Urinary bladder (tissue), 4 donors: Measurements from ENCODE around the gene KIF18B. TPM values are rescaled to one million over a fixed set of nuclear protein-coding genes. Genes with fewer than 3 reads are reported as not detected.
A peak's percentile ranks its signal among the peaks of the same experiment; 100 is the strongest.

Source experiments
- DNase-seq: peaks from one replicate; pipeline ENCODE4 v3.0.0-alpha.2; 2015; ENCODE audit errors: extremely low spot score
- H3K27ac ChIP-seq: one replicate; pipeline ENCODE4 v1.5.1; 2013; ENCODE audit warnings: low read depth, mild to moderate bottlenecking, moderate library complexity
- H3K36me3 ChIP-seq: one replicate; pipeline ENCODE4 v1.6.1; 2013; ENCODE audit warnings: mild to moderate bottlenecking, moderate library complexity; ENCODE audit not compliant: insufficient read depth
- H3K4me1 ChIP-seq: one replicate; pipeline ENCODE4 v1.6.1; 2013; ENCODE audit warnings: mild to moderate bottlenecking, moderate library complexity; ENCODE audit not compliant: insufficient read depth
- H3K4me3 ChIP-seq: one replicate; pipeline ENCODE4 v1.5.1; 2013; ENCODE audit warnings: low read depth, low read length
- WGBS: extraction: QIAGEN DNeasy Blood & Tissue Kit; methylation state at CpG from one replicate; pipeline ENCODE4 v1.1.7; 2013; 5-methylcytosine and 5-hydroxymethylcytosine counted together
- polyA plus RNA-seq: library from polyadenylated mRNA; stranded (reverse); fragments of 200-250 nt; gene quantifications from one replicate; pipeline ENCODE4 v1.2.3, GENCODE V29; 2013
- total RNA-seq: library from RNA; depleted of rRNA; stranded (reverse); fragments of >200 nt; gene quantifications from one replicate; pipeline ENCODE4 v1.2.3, GENCODE V29; 2014
- donor health status: healthy with polysubstance abuse.
- donor health status: healthy.

The KIF18B gene
- total and polyA plus RNA-seq, 2 donors: 0.20 to 2.5 TPM

DNA sequence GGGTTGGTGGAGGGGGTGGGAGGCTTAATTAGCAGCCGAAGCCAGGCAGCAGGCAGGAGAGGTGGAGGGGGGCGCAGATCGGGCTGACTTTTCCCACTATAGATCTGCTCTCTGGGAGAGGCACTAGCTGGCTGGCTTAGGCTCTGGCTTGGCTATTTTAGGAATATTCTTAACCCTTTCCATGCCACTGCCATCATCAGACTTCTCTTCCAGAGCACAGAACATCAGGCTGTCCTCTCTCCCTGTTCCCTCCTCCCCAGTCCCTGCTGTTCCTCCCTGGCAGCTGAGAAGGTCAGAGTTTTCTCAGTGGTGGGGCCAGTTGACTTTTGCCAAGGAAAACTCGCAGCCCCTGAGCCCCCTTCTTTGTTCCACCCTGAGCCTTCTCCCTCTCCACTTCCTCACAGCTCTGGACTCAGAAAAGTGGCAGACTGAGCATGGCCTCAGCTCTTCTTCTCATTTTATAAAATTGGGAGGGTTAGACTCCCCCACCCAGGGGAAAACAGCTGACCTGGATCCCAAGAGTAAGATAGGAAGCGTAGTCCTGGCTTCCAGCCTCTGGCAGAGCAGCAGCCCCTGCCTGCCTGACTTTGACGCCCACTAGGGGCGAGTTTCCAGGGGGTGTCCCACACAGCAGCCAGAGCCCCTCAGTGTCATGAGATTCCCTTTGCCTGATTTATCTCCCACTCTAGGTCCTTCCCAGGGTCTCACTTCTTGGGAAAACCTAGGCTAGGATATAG lies 30.4 kb upstream of the KIF18B start:
- Histone ChIP-seq H3K36me3 (no peaks in the 10 kb centered on the region), H3K27ac (peak overlapping the region; percentile 46), H3K4me1 (no peaks in the 10 kb centered on the region), H3K4me3 (no peak overlapping the region)
- WGBS: 17% methylated on average over 7 of the region's 7 CpGs
- DNase-seq: no peak

DNA sequence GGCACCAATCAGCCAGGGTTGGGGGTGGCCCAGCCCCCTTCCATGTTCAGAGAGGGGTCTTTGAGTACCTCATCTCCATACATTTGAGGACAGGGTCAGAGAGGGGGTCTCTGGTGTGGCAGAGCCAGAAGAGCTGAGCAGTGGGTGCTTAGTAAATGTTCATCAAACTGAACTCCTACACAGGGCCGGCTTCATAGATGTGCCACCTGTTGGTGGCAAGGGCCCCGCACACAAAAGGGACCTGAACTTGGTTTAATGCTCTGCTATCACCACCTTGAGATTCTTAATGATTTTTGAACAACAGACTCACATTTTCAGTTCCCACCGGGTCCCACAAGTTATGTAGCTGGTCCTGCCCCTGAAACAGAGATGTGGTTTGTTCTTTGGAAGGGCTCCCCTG lies 29.5 kb upstream of the KIF18B start:
- WGBS: 64% methylated on average over 3 of the region's 3 CpGs
- Histone ChIP-seq H3K36me3 (no peaks in the 10 kb centered on the region), H3K4me1 (no peaks in the 10 kb centered on the region), H3K4me3 (no peak overlapping the region), H3K27ac (no peak overlapping the region)
- DNase-seq: no peak

- 65% methylated on average over 13 of the region's 13 CpGs for WGBS
- DNase-seq: no peak
Measured at GRCh38 chr17:44976206-44976605, 28.6 kb upstream of the KIF18B start.

DNA sequence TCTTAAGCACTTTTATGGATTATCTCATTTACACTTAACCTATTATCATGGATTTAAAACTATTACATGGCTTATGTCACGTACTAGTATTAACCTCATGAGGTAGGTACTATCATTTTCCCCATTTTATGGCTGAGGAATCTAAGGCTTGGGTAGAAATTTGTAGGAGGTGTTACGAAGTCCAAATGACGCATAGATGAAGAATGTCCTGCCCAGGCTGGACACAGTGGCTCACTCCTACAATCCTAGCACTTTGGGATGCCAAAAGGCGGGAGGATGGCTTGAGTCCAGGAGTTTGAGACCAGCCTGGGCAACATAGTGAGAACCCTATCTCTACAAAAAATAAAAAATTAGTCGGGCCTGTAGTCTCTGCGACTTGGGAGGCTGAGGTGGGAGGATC lies 25.4 kb upstream of the KIF18B start:
- H3K36me3 ChIP-seq: no peaks in the 10 kb centered on the region

More at GRCh38 chr17:44976206-44976605, 28.6 kb upstream of the KIF18B start:
- Histone ChIP-seq H3K4me1 (no peaks in the 10 kb centered on the region), H3K27ac (no peak overlapping the region), H3K4me3 (no peak overlapping the region), H3K36me3 (no peaks in the 10 kb centered on the region)

DNA sequence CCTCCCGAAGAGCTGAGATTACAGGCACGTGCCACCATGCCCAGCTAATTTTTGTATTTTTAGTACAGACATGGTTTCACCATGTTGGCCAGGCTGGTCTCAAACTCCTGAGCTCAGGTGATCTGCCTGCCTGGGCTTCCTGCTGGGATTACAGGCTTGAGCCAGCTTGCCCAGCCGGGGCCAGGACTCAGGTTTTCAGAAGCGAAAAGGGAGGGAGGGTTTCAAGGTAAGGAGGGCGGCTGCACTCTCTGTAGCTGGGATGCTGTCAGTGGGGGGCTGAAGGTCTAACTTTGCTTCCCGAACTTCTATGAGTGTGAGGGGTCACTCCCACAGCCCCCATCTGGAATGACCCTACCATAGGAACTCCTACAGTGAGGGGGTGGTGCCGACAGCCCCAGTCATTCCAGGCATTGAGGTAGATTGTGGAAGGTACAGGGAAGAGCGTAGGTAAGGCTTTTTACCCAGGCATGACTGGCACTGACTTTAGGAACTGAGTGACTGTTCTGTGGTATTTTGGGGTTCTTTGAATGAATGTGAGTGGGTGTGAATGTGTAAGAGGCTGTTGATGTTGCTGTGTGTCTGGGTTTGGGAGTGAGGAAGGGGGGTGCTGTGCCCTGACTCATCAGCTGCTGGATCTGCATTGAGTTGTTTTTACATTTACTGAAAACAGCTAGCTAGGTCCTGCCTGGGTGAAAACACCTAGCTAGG lies 24.4 kb upstream of the KIF18B start:
- peaks cover 2% of the 10 kb centered on the region for H3K4me1 ChIP-seq
- 72% methylated on average over 8 of the region's 8 CpGs for WGBS
- no peak for DNase-seq
- no peak overlapping the region for H3K27ac ChIP-seq
- H3K36me3 ChIP-seq: no peaks in the 10 kb centered on the region
- H3K4me3 ChIP-seq: no peak overlapping the region

More for the DNA sequence above, 25.4 kb upstream of the KIF18B start:
- no peaks in the 10 kb centered on the region for H3K4me1 ChIP-seq
- no peak for DNase-seq
- 90% methylated on average over 6 of the region's 6 CpGs for WGBS
- no peak overlapping the region for H3K4me3 ChIP-seq
- H3K27ac ChIP-seq: no peak overlapping the region

DNA sequence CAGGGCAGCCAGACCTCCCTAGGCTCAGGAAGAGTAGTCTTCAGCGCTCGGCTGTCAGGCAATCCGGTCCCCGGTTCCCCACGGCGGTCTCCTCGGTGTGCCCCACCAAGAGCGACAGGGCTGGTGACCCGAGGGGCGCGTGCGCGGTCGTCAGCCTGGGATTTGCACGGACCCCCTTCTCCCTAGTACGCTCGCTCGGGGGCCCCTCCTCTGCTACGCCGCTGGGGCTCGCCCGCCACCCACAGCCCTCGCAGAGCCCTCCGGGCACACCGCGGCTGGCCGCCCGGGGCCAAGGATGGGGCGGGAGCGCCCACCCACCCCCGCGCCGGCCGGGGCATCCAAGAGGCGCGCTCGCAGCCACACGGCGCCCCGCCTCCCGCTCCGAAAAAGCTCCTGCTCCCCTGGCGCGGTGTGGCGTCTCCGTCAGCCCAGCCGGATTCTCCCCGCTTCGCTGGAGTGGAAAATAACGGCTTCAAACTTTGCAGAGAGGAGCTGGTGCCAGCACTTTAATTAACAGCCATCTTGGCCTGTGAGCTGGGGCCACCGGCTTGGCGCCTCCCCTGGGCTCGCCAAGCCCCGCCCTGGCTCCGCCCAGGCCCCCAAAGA lies 22.7 kb upstream of the KIF18B start:
- Histone ChIP-seq H3K27ac (peak overlapping the region; percentile 56), H3K36me3 (no peaks in the 10 kb centered on the region), H3K4me1 (peaks cover 2% of the 10 kb centered on the region), H3K4me3 (peak overlapping the region; percentile 43)
- 1% methylated on average over 55 of the region's 55 CpGs for WGBS
- DNase-seq: no peak

GRCh38 chr17:44969144-44969780 lies 21.7 kb upstream of the KIF18B start:
- Histone ChIP-seq H3K27ac (no peak overlapping the region), H3K4me3 (peak overlapping the region; percentile 23), H3K36me3 (no peaks in the 10 kb centered on the region), H3K4me1 (peaks cover 2% of the 10 kb centered on the region)
- WGBS: 56% methylated on average over 19 of the region's 19 CpGs
- no peak for DNase-seq

DNA sequence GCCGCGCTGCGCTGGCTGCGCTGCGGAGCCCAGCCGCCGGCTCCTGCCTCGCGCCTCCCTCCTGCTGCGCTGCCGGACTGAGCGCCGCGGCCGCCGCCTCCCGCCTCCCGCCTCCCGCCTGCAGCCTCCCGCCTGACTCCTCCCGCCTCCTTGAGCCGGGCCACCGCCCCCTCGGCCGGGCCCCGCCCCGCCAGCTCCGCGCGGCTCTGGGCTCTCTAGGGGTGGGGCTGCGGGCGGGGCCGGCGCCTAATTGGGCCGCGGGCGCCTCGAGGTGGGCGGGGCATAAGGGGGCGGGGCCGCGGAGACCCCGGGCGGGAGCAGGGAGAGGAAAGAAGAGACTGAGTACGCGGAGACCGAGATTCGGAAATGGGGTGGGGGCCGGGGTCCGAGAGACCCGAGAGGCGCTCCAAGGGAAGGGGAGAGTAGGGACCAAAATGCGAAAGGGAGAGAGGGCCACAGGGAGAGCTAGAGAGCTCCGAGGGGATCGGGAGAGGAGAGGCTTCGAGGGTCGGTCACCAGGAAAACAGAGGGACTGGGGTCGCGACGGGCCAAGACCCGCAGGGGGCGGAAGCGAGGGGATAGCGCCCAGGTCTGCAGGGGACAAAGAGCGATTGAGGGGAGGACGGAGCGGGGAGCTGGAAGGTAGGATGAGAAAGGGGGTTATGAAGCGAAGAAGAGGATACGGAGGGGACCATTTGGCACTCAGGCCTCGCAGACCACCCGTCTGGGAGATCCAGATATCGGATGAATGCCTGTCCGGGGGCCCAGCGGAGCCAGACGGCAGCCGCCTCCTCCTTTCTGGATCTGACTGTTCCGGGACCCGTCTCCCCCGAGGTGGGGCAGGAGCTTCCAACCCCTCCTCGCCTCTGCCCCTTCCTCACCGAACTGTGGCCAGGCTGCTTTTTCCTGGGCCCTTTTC lies 20.9 kb upstream of the KIF18B start, which contains the start of gene C1QL1:
Gene C1QL1 (minus strand): TSS at position 79 of the 919 bp plus-strand sequence. CDS start 255 bp downstream, outside the sequence.
- Histone ChIP-seq H3K27ac (no peak within 1 kb of the TSS), H3K4me3 (peak within 1 kb of the TSS; percentile 43), H3K36me3 (no peaks in the 10 kb centered on the region), H3K4me1 (peaks cover 2% of the 10 kb centered on the region)
- peak; percentile 68 for DNase-seq
- 5% methylated on average over 81 of the region's 81 CpGs for WGBS

DNA sequence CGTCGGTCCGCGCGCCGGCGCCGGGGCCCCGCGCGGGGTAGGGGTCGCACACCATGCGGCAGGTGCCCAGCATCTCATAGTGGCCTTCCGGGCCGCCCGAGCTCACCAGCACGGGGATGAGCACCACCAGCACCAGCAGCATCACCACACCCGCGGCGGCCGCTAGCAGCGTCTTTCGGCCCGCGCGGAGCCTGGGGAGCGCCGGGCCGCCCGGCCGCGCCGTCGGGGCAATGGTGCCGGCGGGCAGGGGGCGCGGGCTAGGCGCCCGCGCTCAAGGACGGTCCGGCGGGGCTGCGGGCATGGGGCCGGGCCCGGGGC lies 20.3 kb upstream of the KIF18B start:
- H3K4me3 ChIP-seq: peak overlapping the region; percentile 43

DNA sequence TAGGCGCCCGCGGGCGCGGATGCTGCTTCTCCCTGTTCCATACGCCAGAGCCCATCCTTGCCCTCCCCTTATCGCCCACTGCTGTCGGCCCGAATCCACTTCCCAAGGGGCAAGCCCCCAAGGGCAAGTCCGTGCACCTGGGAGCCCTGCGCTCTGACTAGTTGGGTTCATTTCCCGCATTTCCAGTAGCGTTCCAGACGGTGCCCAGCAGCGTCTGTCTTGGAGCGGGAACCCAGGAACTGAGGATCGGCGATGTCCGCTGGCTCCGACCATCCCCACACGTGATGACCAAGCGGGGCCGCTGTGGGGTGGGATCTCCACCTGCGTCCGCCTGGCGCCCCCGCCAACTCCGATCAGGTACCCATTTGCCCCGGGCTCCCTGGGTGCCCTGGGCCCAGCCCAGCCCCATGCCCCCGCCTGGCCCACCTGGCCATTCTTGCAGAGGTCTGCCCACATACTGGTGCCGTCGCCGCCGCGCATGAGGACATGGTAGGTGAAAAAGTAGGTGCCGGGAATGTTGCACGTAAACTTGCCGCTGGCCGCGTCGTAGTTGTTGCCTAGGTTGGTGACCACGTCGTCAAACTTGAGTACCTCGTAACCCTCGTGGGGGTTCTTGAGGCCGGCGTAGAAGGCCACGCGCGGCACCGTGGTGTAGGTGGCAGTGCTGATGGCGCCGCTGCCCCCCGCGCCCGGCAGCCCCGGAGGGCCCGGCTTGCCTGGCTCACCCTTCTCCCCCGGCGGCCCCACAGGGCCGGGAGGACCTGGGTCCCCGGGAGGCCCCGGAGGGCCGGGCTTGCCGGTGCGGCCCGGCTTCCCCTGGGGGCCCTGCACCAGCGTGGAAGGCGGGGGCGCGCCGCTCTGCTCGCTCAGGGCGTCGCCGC lies 19.7 kb upstream of the KIF18B start:
- no peak for DNase-seq
- H3K27ac ChIP-seq: no peak overlapping the region
- peaks cover 2% of the 10 kb centered on the region for H3K4me1 ChIP-seq
- 3% methylated on average over 76 of the region's 76 CpGs for whole genome bisulfite sequencing
- H3K36me3 ChIP-seq: no peaks in the 10 kb centered on the region
- peak overlapping the region; percentile 43 for H3K4me3 ChIP-seq

More for the DNA sequence above, 20.3 kb upstream of the KIF18B start:
- peaks cover 2% of the 10 kb centered on the region for H3K4me1 ChIP-seq
- DNase-seq: no peak
- H3K27ac ChIP-seq: no peak overlapping the region
- under 1% methylated on average over 47 of the region's 47 CpGs for WGBS
- no peaks in the 10 kb centered on the region for H3K36me3 ChIP-seq

GRCh38 chr17:44966348-44967025 lies 18.9 kb upstream of the KIF18B start:
- no peak overlapping the region for H3K27ac ChIP-seq
- H3K36me3 ChIP-seq: no peaks in the 10 kb centered on the region
- H3K4me3 ChIP-seq: peak overlapping the region; percentile 43
- no peak for DNase-seq
- WGBS: 22% methylated on average over 21 of the region's 21 CpGs
- H3K4me1 ChIP-seq: peaks cover 2% of the 10 kb centered on the region
